H9 (cell line): ENCODE results near the gene SLX4IP. TPM values are rescaled to one million over a fixed set of nuclear protein-coding genes. Genes with fewer than 3 reads are reported as not detected.

Experiments
- DNase-seq: peaks from one replicate; pipeline ENCODE4 v3.0.0-alpha.2; 2017
- H2AFZ ChIP-seq: one replicate; pipeline ENCODE4 v1.6.1; 2013; ENCODE audit warnings: mild to moderate bottlenecking, low read length, control low read depth, moderate library complexity
- H2AK5ac ChIP-seq: 2 replicates; pipeline ENCODE4 v1.6.1; 2013; ENCODE audit warnings: low read length, control low read depth, mixed read lengths; ENCODE audit not compliant: insufficient read length
- H2BK120ac ChIP-seq: one replicate; pipeline ENCODE4 v1.6.1; 2013; ENCODE audit warnings: low read depth, mild to moderate bottlenecking, low read length, control low read depth, inconsistent platforms; ENCODE audit not compliant: poor library complexity, severe bottlenecking
- H2BK12ac ChIP-seq: 2 replicates; pipeline ENCODE4 v1.6.1; 2013; ENCODE audit warnings: low read length, control low read depth, mixed read lengths, low read depth; ENCODE audit not compliant: insufficient read length
- H2BK15ac ChIP-seq: 2 replicates; pipeline ENCODE4 v1.6.1; 2013; ENCODE audit warnings: low read depth, low read length, control low read depth
- H2BK20ac ChIP-seq: one replicate; pipeline ENCODE4 v1.6.1; 2013; ENCODE audit warnings: low read depth, mild to moderate bottlenecking, low read length, control low read depth, inconsistent platforms; ENCODE audit not compliant: poor library complexity, severe bottlenecking
- H2BK5ac ChIP-seq: 2 replicates; pipeline ENCODE4 v1.6.1; 2013; ENCODE audit warnings: low read length, control low read depth, mixed read lengths; ENCODE audit not compliant: insufficient read length
- H3K14ac ChIP-seq: 2 replicates; pipeline ENCODE4 v1.6.1; 2013; ENCODE audit warnings: low read length, control low read depth; ENCODE audit not compliant: insufficient read depth
- H3K18ac ChIP-seq: 2 replicates; pipeline ENCODE4 v1.6.1; 2013; ENCODE audit warnings: low read depth, mild to moderate bottlenecking, mixed read lengths, low read length, control low read depth; ENCODE audit not compliant: insufficient read length
- H3K23ac ChIP-seq: 2 replicates; pipeline ENCODE4 v1.6.1; 2013; ENCODE audit warnings: low read length, control low read depth, mixed read lengths, low read depth; ENCODE audit not compliant: insufficient read length
- H3K23me2 ChIP-seq: 2 replicates; pipeline ENCODE4 v1.6.1; 2013; ENCODE audit warnings: low read depth, mild to moderate bottlenecking, mixed read lengths, low read length, control low read depth; ENCODE audit not compliant: insufficient read length, poor library complexity, severe bottlenecking
- H3K27ac ChIP-seq: 2 replicates; pipeline ENCODE4 v1.5.1; 2013; ENCODE audit warnings: low read length, control low read depth, mixed read lengths, low read depth; ENCODE audit not compliant: insufficient read length
- H3K27me3 ChIP-seq: 2 replicates; pipeline ENCODE4 v1.6.1; 2013; ENCODE audit warnings: low read length, control low read depth, inconsistent platforms; ENCODE audit not compliant: insufficient read depth
- H3K4ac ChIP-seq: 2 replicates; pipeline ENCODE4 v1.6.1; 2013; ENCODE audit warnings: low read depth, mild to moderate bottlenecking, control low read depth, inconsistent platforms, low read length, moderate library complexity
- H3K4me1 ChIP-seq: 2 replicates; pipeline ENCODE4 v1.6.1; 2013; ENCODE audit warnings: low read length, control low read depth, inconsistent platforms; ENCODE audit not compliant: insufficient read depth
- H3K4me2 ChIP-seq: 2 replicates; pipeline ENCODE4 v1.6.1; 2013; ENCODE audit warnings: low read length, control low read depth, mixed read lengths; ENCODE audit not compliant: insufficient read length, insufficient read depth
- H3K56ac ChIP-seq: 2 replicates; pipeline ENCODE4 v1.6.1; 2013; ENCODE audit warnings: low read depth, mild to moderate bottlenecking, mixed read lengths, low read length, control low read depth; ENCODE audit not compliant: insufficient read length
- H3K79me1 ChIP-seq: 2 replicates; pipeline ENCODE4 v1.6.1; 2013; ENCODE audit warnings: low read depth, mild to moderate bottlenecking, moderate library complexity, low read length, control low read depth, inconsistent platforms; ENCODE audit not compliant: insufficient read depth, poor library complexity, severe bottlenecking
- H3K79me2 ChIP-seq: 2 replicates; pipeline ENCODE4 v1.6.1; 2013; ENCODE audit warnings: low read length, control low read depth, inconsistent platforms; ENCODE audit not compliant: insufficient read depth
- H3K9ac ChIP-seq: 2 replicates; pipeline ENCODE4 v1.6.1; 2013; ENCODE audit warnings: low read length, control low read depth, mixed read lengths; ENCODE audit not compliant: insufficient read length; ENCODE audit errors: extremely low read depth
- H3K9me3 ChIP-seq: one replicate; pipeline ENCODE4 v1.6.1; 2013; ENCODE audit warnings: low read depth, low read length, inconsistent platforms; ENCODE audit not compliant: control insufficient read depth
- H3T11ph ChIP-seq: one replicate; pipeline ENCODE4 v1.6.1; 2013; ENCODE audit warnings: mild to moderate bottlenecking, low read length, control low read depth, inconsistent platforms
- H4K20me1 ChIP-seq: one replicate; pipeline ENCODE4 v1.6.1; 2013; ENCODE audit not compliant: control insufficient read depth, insufficient read length, insufficient read depth
- H4K5ac ChIP-seq: 2 replicates; pipeline ENCODE4 v1.6.1; 2013; ENCODE audit warnings: low read depth, mild to moderate bottlenecking, mixed read lengths, low read length, control low read depth; ENCODE audit not compliant: insufficient read length
- H4K8ac ChIP-seq: replicated peaks from 2 replicates; pipeline ENCODE4 v1.6.1; 2013; ENCODE audit warnings: low read length, control low read depth, mixed read lengths, low read depth; ENCODE audit not compliant: insufficient read length
- H4K91ac ChIP-seq: 2 replicates; pipeline ENCODE4 v1.6.1; 2013; ENCODE audit warnings: low read depth, mild to moderate bottlenecking, moderate library complexity, mixed read lengths, low read length, control low read depth; ENCODE audit not compliant: insufficient read length
- H3K27ac Mint-ChIP-seq, 3 experiments: 2 replicates in 2 of 3; 3 replicates in 1 of 3; pipeline ENCODE4 v1.8.0; 2020 to 2021; ENCODE audit warnings: mixed read lengths in 3 of 3, mild to moderate bottlenecking in 1 of 3, moderate library complexity in 1 of 3
- H3K27me3 Mint-ChIP-seq: 2 replicates; pipeline ENCODE4 v1.8.0; 2021; ENCODE audit warnings: low read depth, mild to moderate bottlenecking, moderate library complexity, mixed read lengths
- H3K36me3 Mint-ChIP-seq, 3 experiments: 2 replicates in 2 of 3; 3 replicates in 1 of 3; pipeline ENCODE4 v1.8.0; 2020 to 2021; ENCODE audit warnings: low read depth in 3 of 3, mixed read lengths in 3 of 3; ENCODE audit not compliant: insufficient read depth in 1 of 3
- H3K4me1 Mint-ChIP-seq, 2 experiments: 2 replicates each; pipeline ENCODE4 v1.8.0; 2020; ENCODE audit warnings: mixed read lengths in 2 of 2
- H3K4me3 Mint-ChIP-seq, 2 experiments: 2 replicates in 1 of 2; 3 replicates in 1 of 2; pipeline ENCODE4 v1.8.0; 2020 to 2021; ENCODE audit warnings: mild to moderate bottlenecking in 2 of 2, mixed read lengths in 2 of 2, moderate library complexity in 1 of 2
- H3K9me3 Mint-ChIP-seq, 2 experiments: 2 replicates in 1 of 2; 3 replicates in 1 of 2; pipeline ENCODE4 v1.8.0; 2020; ENCODE audit warnings: mild to moderate bottlenecking in 2 of 2, mixed read lengths in 2 of 2, moderate library complexity in 1 of 2
- WGBS: extraction: QIAGEN DNeasy Blood & Tissue Kit; methylation state at CpG from one replicate; pipeline ENCODE4 v1.1.7; 2013; ENCODE audit warnings: missing lambda C conversion rate, low lambda C conversion rate, mixed read lengths; ENCODE audit not compliant: insufficient read length; ENCODE audit errors: extremely low coverage; 5-methylcytosine and 5-hydroxymethylcytosine counted together
- total RNA-seq: library from RNA; stranded (reverse); gene quantifications from 2 replicates; pipeline ENCODE4 v1.2.1, GENCODE V29; 2021
- TF ChIP-seq, protein P1 (sequence below): fragments of 200-600 bp; sonication (generic); conservative IDR thresholded peaks from 3 replicates; pipeline ENCODE4 v1.8.0; 2021; ENCODE audit warnings: antibody characterized with exemption, mild to moderate bottlenecking

Gene SLX4IP
- total RNA-seq, 1 experiment from 2014 or later, result 7.9 TPM

DNA sequence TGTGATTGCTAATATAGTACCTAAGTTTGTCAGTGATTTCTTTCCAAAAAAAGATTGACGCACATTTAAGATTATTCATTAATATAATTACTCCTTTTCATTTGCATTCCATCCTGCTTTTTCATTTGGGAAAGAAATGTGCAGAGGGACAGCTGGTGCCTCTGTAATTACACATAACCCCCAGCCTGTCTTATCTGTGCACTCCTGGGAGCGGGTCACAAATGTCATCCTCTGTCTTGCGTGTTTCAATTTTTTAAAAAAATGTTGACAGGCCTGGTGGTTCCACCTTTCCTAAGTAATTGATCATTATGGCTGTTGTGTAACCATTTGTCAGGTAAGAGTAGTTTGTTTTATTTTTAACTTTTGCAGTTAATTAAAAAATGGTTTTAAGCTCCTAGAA lies 92.7 kb downstream of the SLX4IP start:
- Histone ChIP-seq H3K56ac (no peak overlapping the region), H3K79me1 (no peaks in the 10 kb centered on the region), H2BK15ac (no peak overlapping the region), H3K18ac (no peak overlapping the region), H2BK5ac (no peak overlapping the region), H4K20me1 (no peaks in the 10 kb centered on the region), H2BK120ac (no peak overlapping the region), H3K27ac (no peak overlapping the region), H2BK12ac (no peak overlapping the region), H3K4me2 (no peak overlapping the region), H3T11ph (no peak overlapping the region), H2AK5ac (no peak overlapping the region), H3K79me2 (0 out of 2 replicates have a peak, but pooled peaks cover 2% of the 10 kb centered on the region), H4K5ac (no peak overlapping the region), H3K27me3 (no peaks in the 10 kb centered on the region), H3K4ac (no peak overlapping the region), H3K4me1 (peaks cover 2% of the 10 kb centered on the region; the same call in 1 of the 2 replicates), H2BK20ac (no peak overlapping the region), H3K23me2 (no peaks in the 10 kb centered on the region), H2AFZ (no peak overlapping the region), H3K23ac (no peak overlapping the region), H3K14ac (no peak overlapping the region), H4K8ac (no peak overlapping the region), H4K91ac (no peak overlapping the region), H3K9me3 (no peaks in the 10 kb centered on the region), H3K9ac (no peak overlapping the region)
- no peak overlapping the region for H3K27ac Mint-ChIP-seq
- TF ChIP-seq, protein P1, sequence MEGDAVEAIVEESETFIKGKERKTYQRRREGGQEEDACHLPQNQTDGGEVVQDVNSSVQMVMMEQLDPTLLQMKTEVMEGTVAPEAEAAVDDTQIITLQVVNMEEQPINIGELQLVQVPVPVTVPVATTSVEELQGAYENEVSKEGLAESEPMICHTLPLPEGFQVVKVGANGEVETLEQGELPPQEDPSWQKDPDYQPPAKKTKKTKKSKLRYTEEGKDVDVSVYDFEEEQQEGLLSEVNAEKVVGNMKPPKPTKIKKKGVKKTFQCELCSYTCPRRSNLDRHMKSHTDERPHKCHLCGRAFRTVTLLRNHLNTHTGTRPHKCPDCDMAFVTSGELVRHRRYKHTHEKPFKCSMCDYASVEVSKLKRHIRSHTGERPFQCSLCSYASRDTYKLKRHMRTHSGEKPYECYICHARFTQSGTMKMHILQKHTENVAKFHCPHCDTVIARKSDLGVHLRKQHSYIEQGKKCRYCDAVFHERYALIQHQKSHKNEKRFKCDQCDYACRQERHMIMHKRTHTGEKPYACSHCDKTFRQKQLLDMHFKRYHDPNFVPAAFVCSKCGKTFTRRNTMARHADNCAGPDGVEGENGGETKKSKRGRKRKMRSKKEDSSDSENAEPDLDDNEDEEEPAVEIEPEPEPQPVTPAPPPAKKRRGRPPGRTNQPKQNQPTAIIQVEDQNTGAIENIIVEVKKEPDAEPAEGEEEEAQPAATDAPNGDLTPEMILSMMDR, result no peak
- WGBS, result no CpG with 5 or more reads among the region's 3 CpGs
- no peaks in the 10 kb centered on the region for H3K9me3 Mint-ChIP-seq
- no peak overlapping the region for H3K4me3 Mint-ChIP-seq
- no peak for DNase-seq
- H3K36me3 Mint-ChIP-seq, result no peaks in the 10 kb centered on the region
- peaks cover 31 to 33% of the 10 kb centered on the region in 2 experiments for H3K4me1 Mint-ChIP-seq
- no peaks in the 10 kb centered on the region for H3K27me3 Mint-ChIP-seq
